GM18870 (cell line): ENCODE measurements around the gene KLHDC9.
"Not testable (repeated sequence)": the region's sequence is repeated elsewhere in the genome, so short reads cannot be mapped to it uniquely, and the experiment has no call there.

Source experiments
- ATAC-seq: cut with Tn5 transposase; IDR thresholded peaks from one replicate; pipeline ENCODE4 v1.9.1; 2021; ENCODE audit warnings: moderate library complexity; ENCODE audit not compliant: unreplicated experiment

KLHDC9 gene

GRCh38 chr1:161098210-161099068, at the start of gene KLHDC9:
Gene KLHDC9, plus strand, starts transcription at chr1:161098361. Its CDS starts 175 bp downstream, at chr1:161098536.
- peak; percentile 47 for ATAC-seq

DNA sequence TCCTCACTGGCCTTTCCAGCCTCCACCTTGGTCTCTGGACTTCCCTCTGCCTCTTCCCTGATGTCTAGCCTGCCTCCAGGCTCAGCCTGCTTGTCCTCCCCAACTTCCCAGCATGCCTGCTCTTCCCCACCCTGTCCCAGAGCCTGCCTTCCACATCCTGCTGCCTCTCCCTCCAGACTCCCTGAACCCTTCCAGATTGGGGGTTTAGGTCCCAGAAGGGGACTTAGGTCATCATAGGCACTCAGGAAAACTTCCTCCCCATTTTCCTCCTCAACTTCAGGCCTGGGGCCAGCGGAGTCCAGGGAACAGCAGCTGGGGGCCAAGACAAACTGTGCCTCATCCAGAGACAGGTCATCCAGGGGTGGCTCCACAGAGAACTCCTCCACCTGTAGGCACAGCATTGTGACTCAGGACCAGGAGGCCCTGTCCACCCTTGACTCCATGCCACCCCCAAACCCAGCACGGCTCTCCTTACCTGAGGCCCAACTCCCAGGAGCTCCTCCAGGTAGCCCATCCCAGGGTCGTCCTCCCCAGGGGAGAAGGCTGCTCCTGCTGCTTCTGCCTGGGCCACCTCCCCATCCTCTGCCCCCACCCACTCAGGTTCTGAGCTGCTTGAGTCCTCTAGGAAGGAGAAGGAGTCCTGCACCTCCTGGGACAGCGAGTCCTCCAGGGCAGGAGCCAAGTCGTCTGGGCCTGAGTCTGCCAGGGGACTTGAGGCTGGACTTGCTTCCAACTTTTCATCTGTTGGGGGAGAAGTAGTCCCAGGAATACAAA, 49.0 kb upstream of the KLHDC9 start:
- no peak for ATAC-seq

DNA sequence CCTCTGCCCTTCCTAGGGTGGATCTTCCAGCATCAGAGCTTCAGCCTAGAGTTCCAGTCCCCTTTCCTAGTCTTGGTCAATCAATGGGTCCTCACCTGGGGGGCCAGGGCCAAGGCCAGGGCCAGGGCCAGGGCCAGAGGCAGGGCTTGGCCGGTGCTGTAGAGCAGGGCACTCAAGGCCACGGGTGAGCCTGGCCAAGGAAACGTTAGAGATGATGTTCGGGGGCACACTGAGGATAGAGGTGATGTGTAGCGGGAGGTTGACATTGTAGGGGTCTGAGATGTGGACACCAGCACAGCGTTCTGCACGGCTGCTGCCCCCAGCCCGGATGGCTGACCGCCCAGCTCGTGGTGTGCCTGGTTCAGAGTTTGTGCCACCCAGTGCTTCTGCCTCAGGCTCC, 46.9 kb upstream of the KLHDC9 start:
- no peak for ATAC-seq

GRCh38 chr1:161052899-161053298, 45.3 kb upstream of the KLHDC9 start:
- no peak for ATAC-seq

DNA sequence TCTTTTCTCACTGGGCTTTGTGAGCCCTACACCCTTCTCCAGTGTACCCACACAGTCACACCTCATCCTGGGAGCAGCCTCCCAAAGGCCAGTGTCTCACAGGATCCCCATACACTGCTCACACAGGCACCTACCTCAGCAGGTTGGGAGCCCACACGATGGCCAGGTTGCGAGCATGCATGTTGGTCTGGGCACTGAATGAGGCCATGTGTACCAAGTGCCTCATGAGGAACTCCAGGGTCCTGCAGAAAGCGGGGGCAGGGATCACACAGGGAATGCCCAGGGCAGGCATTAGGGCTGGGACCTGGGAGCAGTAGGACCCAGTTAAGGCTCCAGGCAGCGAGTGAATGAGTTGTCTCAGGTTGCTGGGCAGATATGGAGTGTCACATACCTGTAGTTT, 43.9 kb upstream of the KLHDC9 start:
- ATAC-seq = no peak

GRCh38 chr1:161054805-161055204, 43.4 kb upstream of the KLHDC9 start:
- ATAC-seq = no peak

DNA sequence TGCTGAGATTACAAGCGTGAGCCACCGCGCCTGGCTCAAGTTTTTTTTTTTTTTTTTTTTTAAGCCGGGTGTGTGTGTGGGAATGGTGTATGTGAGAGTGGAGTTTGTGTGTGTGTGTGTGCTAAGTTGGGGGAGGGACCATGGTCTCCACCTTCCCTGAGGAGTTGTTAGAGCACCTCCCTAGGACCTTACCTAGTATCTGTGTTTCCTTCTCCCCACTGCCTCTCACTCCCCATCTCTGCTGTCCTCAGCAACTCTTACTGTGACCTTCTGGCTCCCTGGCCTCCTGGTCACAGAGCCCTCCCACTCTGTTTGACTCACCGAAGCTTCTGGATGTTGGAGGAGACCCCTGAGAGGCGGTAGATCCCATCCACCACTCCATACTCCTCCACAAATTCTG, 38.9 kb upstream of the KLHDC9 start:
- no peak for ATAC-seq

GRCh38 chr1:161061419-161061818, 36.7 kb upstream of the KLHDC9 start:
- no peak for ATAC-seq

- not testable (repeated sequence) for ATAC-seq
Measured at GRCh38 chr1:161063936-161064335, 34.2 kb upstream of the KLHDC9 start.

- not testable (repeated sequence) for ATAC-seq
Measured at GRCh38 chr1:161065681-161066080, 32.5 kb upstream of the KLHDC9 start.

- ATAC-seq = no peak
Measured at GRCh38 chr1:161066694-161067093, 31.5 kb upstream of the KLHDC9 start.

GRCh38 chr1:161068306-161069234, 29.6 kb upstream of the KLHDC9 start:
- ATAC-seq = peak; percentile 50

- ATAC-seq = no peak
Measured at GRCh38 chr1:161069241-161069640, 28.9 kb upstream of the KLHDC9 start.

DNA sequence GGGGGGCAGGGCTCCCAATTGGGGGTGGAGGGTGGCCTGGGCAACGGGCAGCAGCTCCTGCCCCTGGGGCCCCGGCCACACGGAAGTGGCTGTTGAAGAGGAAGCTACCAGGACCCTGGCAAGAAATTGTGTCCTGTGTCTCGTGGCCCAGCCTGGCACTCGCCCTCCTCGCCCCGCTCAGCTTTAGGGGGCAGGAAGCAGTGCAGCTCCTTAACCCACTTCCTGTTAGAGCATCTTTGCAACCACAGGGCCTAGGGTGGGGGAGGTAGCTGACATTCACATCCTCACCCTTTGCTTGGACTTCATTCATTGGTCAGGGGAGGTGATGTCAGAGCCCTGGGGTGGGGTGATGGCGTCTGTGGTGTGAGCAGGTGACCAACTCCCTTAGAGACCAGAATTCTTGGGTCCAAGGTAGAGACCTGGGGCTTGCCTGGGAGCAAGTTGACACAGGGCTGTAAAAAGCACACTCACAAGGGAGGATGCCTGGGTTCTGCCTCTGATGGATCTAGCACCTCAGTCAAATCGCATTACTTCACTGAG, 28.4 kb upstream of the KLHDC9 start, which contains the start of gene ARHGAP30:
TSS of gene ARHGAP30 (minus strand) at position 161 of the 540 bp plus-strand sequence. CDS start 267 bp downstream, outside the sequence.
- ATAC-seq = peak; percentile 79

DNA sequence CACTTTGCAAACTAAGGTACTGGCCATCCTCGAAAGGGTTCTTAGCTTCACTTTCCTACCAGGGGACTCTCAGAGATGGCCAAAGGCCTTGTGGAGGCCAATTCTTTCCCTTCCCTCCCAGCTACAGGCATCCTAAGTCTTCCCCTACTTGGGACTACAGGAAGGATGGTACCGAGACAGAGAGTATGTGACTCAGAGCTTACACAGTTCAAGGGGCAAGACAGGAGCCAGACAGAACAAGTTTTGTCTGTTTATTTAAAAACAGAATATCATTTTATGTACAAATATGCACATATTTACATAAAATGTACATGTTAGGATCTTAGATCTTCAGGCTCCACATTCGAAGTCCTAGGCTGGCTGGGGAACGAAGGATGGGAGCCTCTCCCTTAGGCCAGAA, 27.4 kb upstream of the KLHDC9 start:
- no peak for ATAC-seq

GRCh38 chr1:161071886-161072371, 26.2 kb upstream of the KLHDC9 start:
- no peak for ATAC-seq

DNA sequence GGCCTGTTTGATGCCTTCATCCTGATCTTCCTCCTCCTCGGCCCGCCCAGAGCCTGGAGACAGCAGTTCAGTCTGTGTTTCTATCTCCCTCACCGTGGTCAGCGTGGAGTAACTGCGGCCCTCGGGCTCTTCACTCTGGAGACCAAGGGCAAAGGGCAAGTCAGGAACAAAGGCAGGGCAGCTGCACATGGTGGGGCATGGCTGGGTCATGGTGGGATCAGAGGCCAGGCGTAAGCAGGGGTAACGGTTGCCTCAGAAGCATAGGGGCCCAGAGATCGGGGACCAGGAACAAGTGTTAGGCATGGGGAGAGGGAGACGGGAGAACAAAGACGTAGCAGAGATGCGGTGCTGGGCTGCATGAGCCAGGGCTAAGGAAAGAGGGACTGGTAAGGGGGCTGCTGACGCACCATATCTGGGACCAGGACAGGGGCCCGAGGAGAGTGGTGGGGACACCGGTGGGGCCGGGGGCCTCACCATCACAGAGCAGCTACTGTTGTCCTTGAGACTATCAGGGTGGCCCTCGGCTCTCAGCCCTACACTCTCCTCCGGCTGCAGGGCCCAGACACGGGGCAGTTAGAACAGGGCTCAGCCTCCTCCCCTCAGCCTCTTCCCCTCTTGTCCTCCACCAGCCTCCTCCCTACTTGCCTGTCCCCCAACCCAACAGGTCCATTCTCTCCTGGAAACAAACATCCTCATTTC, 25.3 kb upstream of the KLHDC9 start:
- no peak for ATAC-seq

DNA sequence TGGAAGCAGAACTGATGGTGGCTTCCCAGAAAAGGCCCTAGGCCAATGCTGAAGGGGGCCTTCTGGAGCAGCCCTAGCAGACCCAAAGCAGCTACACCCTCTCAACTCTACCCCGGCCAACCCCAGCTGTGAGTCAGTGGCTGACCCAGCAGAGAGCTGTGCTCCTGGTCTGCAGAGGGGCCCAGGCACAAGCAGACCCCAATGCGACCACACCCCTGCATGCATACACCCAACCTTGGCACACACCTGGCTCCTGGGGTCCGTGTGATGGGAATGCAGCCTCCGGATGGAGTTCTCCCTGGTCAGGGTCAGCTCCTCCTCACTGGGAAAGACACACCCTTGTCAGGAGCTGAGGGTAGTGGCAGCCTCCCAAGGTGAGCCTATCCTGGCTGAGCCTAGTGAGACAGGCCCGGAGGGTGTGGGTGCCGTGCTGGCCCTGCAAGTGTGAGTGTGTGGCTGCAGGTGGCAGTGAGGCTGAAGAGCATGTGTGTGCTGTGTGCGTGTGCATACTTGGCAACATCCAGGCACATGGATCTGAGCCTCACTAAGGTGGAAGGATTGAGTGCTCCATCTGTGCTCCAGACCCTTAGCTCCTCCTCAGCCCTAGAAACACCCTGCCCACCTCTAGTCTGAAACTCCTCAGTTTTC, 24.6 kb upstream of the KLHDC9 start:
- no peak for ATAC-seq

DNA sequence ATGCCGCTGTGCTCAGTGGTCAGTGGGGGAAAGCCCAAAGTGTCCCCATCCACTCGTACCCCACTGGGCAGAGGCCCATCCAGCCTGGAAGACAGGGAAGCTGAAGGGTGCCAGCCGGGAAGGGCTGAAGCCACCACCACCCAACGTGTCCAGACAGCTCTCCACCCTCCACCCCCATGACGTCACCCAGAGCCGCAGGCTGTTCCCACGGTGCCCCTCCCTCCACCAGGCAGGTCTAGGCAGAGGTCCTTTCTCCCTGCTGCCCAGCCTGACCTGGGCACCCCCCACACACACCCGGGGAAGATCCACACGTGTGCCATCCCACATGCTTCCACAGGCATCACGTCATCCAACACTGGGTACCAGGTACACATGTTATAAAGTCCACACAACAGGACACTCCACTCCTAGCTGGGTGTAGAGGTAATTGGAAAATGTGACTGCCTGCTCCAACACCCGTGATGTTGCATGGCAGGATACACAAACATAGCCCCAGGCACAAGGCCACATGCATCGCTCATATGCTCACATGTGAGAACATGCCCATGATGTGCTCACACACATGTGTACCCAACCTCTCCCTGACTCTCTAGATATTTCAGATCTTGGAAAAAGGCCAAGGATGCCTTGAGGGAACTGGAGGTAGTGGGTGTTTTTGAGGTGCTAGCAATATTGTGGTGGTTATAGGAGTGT, 23.3 kb upstream of the KLHDC9 start:
- no peak for ATAC-seq
